ENCODE measurements around the gene APOL3. TPM values are rescaled to one million over a fixed set of nuclear protein-coding genes. Genes with fewer than 3 reads are reported as not detected.
A peak's percentile ranks its signal among the peaks of the same experiment; 100 is the strongest.
"Not testable (repeated sequence)": the region's sequence is repeated elsewhere in the genome, so short reads cannot be mapped to it uniquely, and the experiment has no call there.

APOL3 gene
- polyA plus RNA-seq (ENCODE audit: insufficient read length): 9.1 TPM

GRCh38 chr22:36160499-36160942 is at the start of gene APOL3:
APOL3 (minus strand) TSS chr22:36160755; CDS start chr22:36149055, 11,700 bp downstream.
- peak; percentile 48 for DNase-seq (ENCODE audit: low read depth)

GRCh38 chr22:36210224-36210623 is 49.7 kb upstream of the APOL3 start:
- no peak for DNase-seq (ENCODE audit: low read depth)

GRCh38 chr22:36209488-36209908 is 48.9 kb upstream of the APOL3 start:
- not testable (repeated sequence) for DNase-seq (ENCODE audit: low read depth)

- DNase-seq (ENCODE audit: low read depth): no peak
These were observed 48.4 kb upstream of the APOL3 start for GRCh38 chr22:36208914-36209313.

GRCh38 chr22:36208162-36208765 is 47.7 kb upstream of the APOL3 start:
- DNase-seq (ENCODE audit: low read depth): no peak

- DNase-seq (ENCODE audit: low read depth): no peak
These were observed 45.7 kb upstream of the APOL3 start for GRCh38 chr22:36206255-36206654.

GRCh38 chr22:36205573-36205972 is 45.0 kb upstream of the APOL3 start:
- DNase-seq (ENCODE audit: low read depth): not testable (repeated sequence)

GRCh38 chr22:36204632-36205015 is 44.1 kb upstream of the APOL3 start:
- DNase-seq (ENCODE audit: low read depth): no peak

- no peak for DNase-seq (ENCODE audit: low read depth)
These were observed 43.6 kb upstream of the APOL3 start for GRCh38 chr22:36204001-36204631.

GRCh38 chr22:36203441-36203840 is 42.9 kb upstream of the APOL3 start:
- not testable (repeated sequence) for DNase-seq (ENCODE audit: low read depth)

- DNase-seq (ENCODE audit: low read depth): not testable (repeated sequence)
These were observed 42.4 kb upstream of the APOL3 start for GRCh38 chr22:36202906-36203305.

GRCh38 chr22:36201630-36202319 is 41.2 kb upstream of the APOL3 start, which contains the start of gene APOL4:
APOL4 (minus strand) TSS chr22:36201809; CDS start chr22:36201734, 75 bp downstream.
- DNase-seq (ENCODE audit: low read depth): peak; percentile 55

GRCh38 chr22:36201025-36201424 is 40.5 kb upstream of the APOL3 start:
- not testable (repeated sequence) for DNase-seq (ENCODE audit: low read depth)

GRCh38 chr22:36199001-36199551 is 38.5 kb upstream of the APOL3 start:
- DNase-seq (ENCODE audit: low read depth): no peak

GRCh38 chr22:36198536-36198935 is 38.0 kb upstream of the APOL3 start:
- no peak for DNase-seq (ENCODE audit: low read depth)

- no peak for DNase-seq (ENCODE audit: low read depth)
These were observed 37.1 kb upstream of the APOL3 start for GRCh38 chr22:36197514-36198146.

GRCh38 chr22:36197065-36197440 is 36.5 kb upstream of the APOL3 start:
- DNase-seq (ENCODE audit: low read depth): no peak

- DNase-seq (ENCODE audit: low read depth): no peak
These were observed 35.9 kb upstream of the APOL3 start for GRCh38 chr22:36196254-36197064.

GRCh38 chr22:36194971-36195370 is 34.4 kb upstream of the APOL3 start:
- DNase-seq (ENCODE audit: low read depth): no peak

GRCh38 chr22:36194385-36194784 is 33.8 kb upstream of the APOL3 start:
- DNase-seq (ENCODE audit: low read depth): no peak

GRCh38 chr22:36193577-36193976 is 33.0 kb upstream of the APOL3 start:
- DNase-seq (ENCODE audit: low read depth): no peak

Measured in forelimb muscle (tissue), 1 donor.